H1 (cell line): Measurements from ENCODE around the gene WRAP73. TPM values are rescaled to one million over a fixed set of nuclear protein-coding genes. Genes with fewer than 3 reads are reported as not detected.

Experiments
- CTCF ChIA-PET: fragments of 300-600 bp; sonication (Branson Sonifier 250); formaldehyde crosslinking; loops from one replicate; lab custom pipeline; 2021; ENCODE audit not compliant: partially characterized antibody; lab: Charles Lee
- POLR2A ChIA-PET: fragments of 300-600 bp; sonication (Branson Sonifier 250); formaldehyde crosslinking; loops from one replicate; lab custom pipeline; 2021; ENCODE audit warnings: inconsistent platforms; ENCODE audit not compliant: partially characterized antibody; lab: Charles Lee
- DNase-seq, 2 experiments: peaks; one replicate each; pipeline versions ENCODE4 v3.0.0 to v3.0.0-alpha.2; 2010 to 2022; ENCODE audit warnings: low spot score in 2 of 2, low read depth in 1 of 2, mixed read lengths in 1 of 2
- FAIRE-seq: peaks from 2 replicates; lab custom pipeline; 2011; peaks lifted over from hg19 to GRCh38; lab: Jason Lieb, UNC
- H2AFZ ChIP-seq: 2 replicates; pipeline ENCODE4 v1.8.1; 2012; ENCODE audit warnings: low read length, inconsistent platforms
- H2AK5ac ChIP-seq: 2 replicates; pipeline ENCODE4 v1.6.1; 2013; ENCODE audit warnings: low read depth, low read length
- H2BK120ac ChIP-seq: replicated peaks from 2 replicates; pipeline ENCODE3; 2013; ENCODE audit warnings: low read depth, low read length, inconsistent platforms
- H2BK12ac ChIP-seq: 2 replicates; pipeline ENCODE4 v1.6.1; 2013; ENCODE audit warnings: low read depth, low read length
- H2BK15ac ChIP-seq: 2 replicates; pipeline ENCODE4 v1.6.1; 2013; ENCODE audit warnings: low read length
- H2BK20ac ChIP-seq: 2 replicates; pipeline ENCODE4 v1.6.1; 2013; ENCODE audit warnings: low read length
- H2BK5ac ChIP-seq: 2 replicates; pipeline ENCODE4 v1.6.1; 2013; ENCODE audit warnings: low read depth, low read length
- H3K14ac ChIP-seq: 2 replicates; pipeline ENCODE4 v1.6.1; 2013; ENCODE audit warnings: inconsistent platforms; ENCODE audit not compliant: insufficient read length
- H3K18ac ChIP-seq: 2 replicates; pipeline ENCODE4 v1.6.1; 2013; ENCODE audit warnings: low read length; ENCODE audit errors: extremely low read depth
- H3K23ac ChIP-seq: 2 replicates; pipeline ENCODE4 v1.6.1; 2013; ENCODE audit warnings: inconsistent platforms; ENCODE audit not compliant: insufficient read length
- H3K23me2 ChIP-seq: 2 replicates; pipeline ENCODE4 v1.6.1; 2013; ENCODE audit warnings: low read depth, low read length
- H3K27ac ChIP-seq: 2 replicates; pipeline ENCODE4 v1.6.1; 2011; ENCODE audit warnings: low read depth, low read length, inconsistent platforms
- H3K27me3 ChIP-seq, 4 experiments: replicated peaks in 1 of 4; 1 replicate in 1 of 4; 2 replicates in 3 of 4; pipeline versions ENCODE4 v1.6.1 to v1.8.1; 2011 to 2013; ENCODE audit warnings: low read length in 3 of 4, mild to moderate bottlenecking in 3 of 4, inconsistent platforms in 2 of 4, mixed read lengths in 2 of 4, moderate library complexity in 1 of 4; ENCODE audit not compliant: control insufficient read depth in 3 of 4, insufficient read depth in 3 of 4; ENCODE audit errors: extremely low read depth in 1 of 4
- H3K36me3 ChIP-seq, 4 experiments: 2 replicates each; pipeline versions ENCODE4 v1.6.1 to v1.8.1; 2011 to 2013; ENCODE audit warnings: mild to moderate bottlenecking in 4 of 4, low read length in 3 of 4, moderate library complexity in 2 of 4, control low read depth in 1 of 4, inconsistent platforms in 1 of 4; ENCODE audit not compliant: insufficient read depth in 4 of 4, control insufficient read depth in 2 of 4
- H3K4ac ChIP-seq: replicated peaks from 2 replicates; pipeline ENCODE3; 2013; ENCODE audit warnings: low read length, low read depth, mixed read lengths, inconsistent platforms; ENCODE audit not compliant: insufficient read length
- H3K4me1 ChIP-seq, 4 experiments: replicated peaks in 1 of 4; 1 replicate in 1 of 4; 2 replicates in 3 of 4; pipeline versions ENCODE4 v1.6.1 to v1.8.1; 2011 to 2013; ENCODE audit warnings: low read length in 3 of 4, inconsistent platforms in 2 of 4, mixed read lengths in 1 of 4; ENCODE audit not compliant: insufficient read depth in 4 of 4, control insufficient read depth in 3 of 4
- H3K4me2 ChIP-seq, 2 experiments: 2 replicates each; pipeline versions ENCODE4 v1.6.1 to v1.8.1; 2011 to 2013; ENCODE audit warnings: low read depth in 2 of 2, low read length in 2 of 2, control low read depth in 1 of 2, inconsistent platforms in 1 of 2, mild to moderate bottlenecking in 1 of 2; ENCODE audit not compliant: insufficient read depth in 1 of 2
- H3K4me3 ChIP-seq, 4 experiments: fragments of 200-600, 300-600 bp in 1 of 4; sonication (generic), shearing (Covaris generic), sonication (Bioruptor Twin) in 1 of 4; 2 replicates each; pipeline versions ENCODE4 v1.5.1 to v1.8.1; 2011 to 2016; ENCODE audit warnings: low read length in 4 of 4, low read depth in 3 of 4, control low read depth in 2 of 4, inconsistent platforms in 2 of 4, mild to moderate bottlenecking in 2 of 4, mixed read lengths in 1 of 4, moderate library complexity in 1 of 4; ENCODE audit not compliant: insufficient read depth in 2 of 4; ENCODE audit errors: extremely low read depth in 1 of 4
- H3K56ac ChIP-seq: replicated peaks from 2 replicates; pipeline ENCODE3; 2013; ENCODE audit warnings: low read depth, mild to moderate bottlenecking, mixed read lengths, low read length, inconsistent platforms; ENCODE audit not compliant: insufficient read length
- H3K79me1 ChIP-seq: 2 replicates; pipeline ENCODE4 v1.6.1; 2013; ENCODE audit warnings: low read depth, low read length, control low read depth
- H3K79me2 ChIP-seq, 2 experiments: 2 replicates each; pipeline versions ENCODE4 v1.6.1 to v1.8.1; 2012 to 2013; ENCODE audit warnings: low read length in 2 of 2, mild to moderate bottlenecking in 2 of 2, inconsistent platforms in 1 of 2; ENCODE audit not compliant: insufficient read depth in 2 of 2, control insufficient read depth in 1 of 2
- H3K9ac ChIP-seq, 4 experiments: replicated peaks in 1 of 4; 1 replicate in 1 of 4; 2 replicates in 3 of 4; pipeline versions ENCODE4 v1.6.1 to v1.8.1; 2011 to 2013; ENCODE audit warnings: low read depth in 3 of 4, low read length in 3 of 4, control low read depth in 2 of 4, mild to moderate bottlenecking in 2 of 4, moderate library complexity in 2 of 4, inconsistent platforms in 1 of 4; ENCODE audit errors: extremely low read depth in 1 of 4
- H3K9me3 ChIP-seq, 2 experiments: 2 replicates each; pipeline versions ENCODE4 v1.6.1 to v1.8.1; 2012 to 2013; ENCODE audit warnings: mild to moderate bottlenecking in 2 of 2, moderate library complexity in 2 of 2, control low read depth in 1 of 2, inconsistent platforms in 1 of 2, low read depth in 1 of 2, low read length in 1 of 2, mixed read lengths in 1 of 2; ENCODE audit not compliant: insufficient read depth in 2 of 2
- H4K20me1 ChIP-seq, 2 experiments: replicated peaks in 1 of 2; 2 replicates each; pipeline versions ENCODE3 to v1.8.1; 2011 to 2013; ENCODE audit warnings: inconsistent platforms in 2 of 2, low read length in 2 of 2, mild to moderate bottlenecking in 1 of 2; ENCODE audit not compliant: insufficient read depth in 2 of 2, control insufficient read depth in 1 of 2
- H4K5ac ChIP-seq: 2 replicates; pipeline ENCODE4 v1.6.1; 2013; ENCODE audit warnings: low read length, low read depth, mixed read lengths, inconsistent platforms; ENCODE audit not compliant: insufficient read length
- H4K8ac ChIP-seq: 2 replicates; pipeline ENCODE4 v1.8.0; 2013; ENCODE audit warnings: mild to moderate bottlenecking, moderate library complexity, low read length, inconsistent platforms; ENCODE audit not compliant: insufficient read depth; ENCODE audit errors: extremely low read depth
- H4K91ac ChIP-seq: replicated peaks from 2 replicates; pipeline ENCODE3; 2013; ENCODE audit warnings: low read length, mixed read lengths, inconsistent platforms; ENCODE audit not compliant: insufficient read length
- WGBS, 2 experiments: shearing (Covaris generic) in 1 of 2; methylation state at CpG; one replicate each; pipeline versions ENCODE4 v1.1.6 to v1.1.7; 2013 to 2015; ENCODE audit warnings: low lambda C conversion rate in 2 of 2, mixed read lengths in 2 of 2, inconsistent platforms in 1 of 2, low coverage in 1 of 2, missing lambda C conversion rate in 1 of 2; ENCODE audit not compliant: insufficient replicate concordance in 2 of 2, insufficient coverage in 1 of 2, insufficient read length in 1 of 2; ENCODE audit errors: extremely low coverage in 1 of 2, missing lambda C conversion rate in 1 of 2; 5-methylcytosine and 5-hydroxymethylcytosine counted together
- polyA plus RNA-seq, 7 experiments: library from polyadenylated mRNA; depleted of rRNA in 3 of 7; stranded (reverse) in 5 of 7; unstranded in 2 of 7; fragments of >200 nt in 5 of 7; fragments of 200-250 nt in 2 of 7; gene quantifications; 1 replicate in 5 of 7; 2 replicates in 1 of 7; 4 replicates in 1 of 7; pipeline versions ENCODE4 v1.2.1 to v1.2.3, GENCODE V29; 2011 to 2013; ENCODE audit warnings: missing spikeins in 2 of 7, mixed read lengths in 2 of 7
- total RNA-seq: library from RNA; stranded (reverse); fragmentation: NEBNext Ultra II Directional; extraction: Animal tissue kit (Norgen Biotek cat#: 25700); gene quantifications from 2 replicates; pipeline ENCODE4 v1.2.1, GENCODE V29; 2021

WRAP73 gene
- total and polyA plus RNA-seq, 2 of the 8 experiments (the other 6 are each of a cell fraction or from before 2014, with no cell fraction given) = 30.3 to 50.7 TPM

- Histone ChIP-seq H4K5ac (no peak overlapping the region), H4K20me1 (peaks cover 2 to 5% of the 10 kb centered on the region in 2 experiments), H2BK5ac (no peak overlapping the region; the same call in 1 of the 2 replicates), H3K23ac (no peak overlapping the region), H2BK20ac (no peak overlapping the region), H2BK120ac (no peak overlapping the region), H3K36me3 (no peaks in the 10 kb centered on the region), H3K79me2 (peaks cover 0 to 9% of the 10 kb centered on the region in 2 experiments; a peak in 1 of 4 replicates), H3K4me2 (peak overlapping the region; percentile 83 to 92), H2BK15ac (peak overlapping the region; percentile 46; the same call in 1 of the 2 replicates), H3K56ac (peak overlapping the region; percentile 56), H3K18ac (no peak overlapping the region; the same call in 1 of the 2 replicates), H3K79me1 (no peaks in the 10 kb centered on the region; the same call in 1 of the 2 replicates), H4K91ac (peak overlapping the region; percentile 10), H3K4me1 (peaks cover 0 to 37% (median 22%) of the 10 kb centered on the region in 4 experiments; a peak in 6 of 7 replicates), H2AK5ac (no peak overlapping the region), H3K4me3 (peak overlapping the region; percentile 69 to 77 (median 72)), H4K8ac (no peak overlapping the region), H3K23me2 (peaks cover 11% of the 10 kb centered on the region; the same call in 1 of the 2 replicates), H3K27ac (no peak overlapping the region), H3K9me3 (no peaks in the 10 kb centered on the region), H3K4ac (no peak overlapping the region), H3K14ac (no peak overlapping the region), H3K27me3 (peaks cover 3 to 16% (median 12%) of the 10 kb centered on the region in 4 experiments), H3K9ac (peak overlapping the region in 3 of 4 experiments; percentile 45 to 78 (median 57); a peak in 4 of 7 replicates), H2BK12ac (no peak overlapping the region), H2AFZ (no peak overlapping the region)
- no peak for FAIRE-seq
- DNase-seq = no peak
- POLR2A ChIA-PET = interaction anchor here (1.0 to 2.2 kb wide), 4 partner anchors 9 to 114 kb away, joined by 3 to 9 read pairs (median 4); no protein-coding TSS in a partner anchor
- CTCF ChIA-PET = interaction anchor here (0.7 to 6.4 kb wide), 10 partner anchors 9 to 158 kb away, joined by 3 to 84 read pairs (median 5); no protein-coding TSS in a partner anchor
- WGBS, 2 experiments = 11% methylated on average over 22 of the region's 27 CpGs; no CpG with 5 or more reads in 1 of the 2 experiments
Measured at GRCh38 chr1:3610527-3611169, 39.3 kb downstream of the WRAP73 start.
